Left ventricle myocardium inferior (tissue), 1 donor: ENCODE measurements around the gene RGS4. TPM values are rescaled to one million over a fixed set of nuclear protein-coding genes. Genes with fewer than 3 reads are reported as not detected.

ENCODE experiments used
- DNase-seq: peaks from one replicate; pipeline ENCODE4 v3.0.0-alpha.2; 2020
- H3K27ac ChIP-seq: fragments of 200-600 bp; replicated peaks from 2 replicates; pipeline ENCODE4 v1.8.0; 2021
- H3K27me3 ChIP-seq: fragments of 200-600 bp; 2 replicates; pipeline ENCODE4 v1.8.0; 2021; ENCODE audit warnings: low read depth
- H3K36me3 ChIP-seq: fragments of 200-600 bp; 2 replicates; pipeline ENCODE4 v1.8.0; 2021
- H3K4me1 ChIP-seq: fragments of 200-600 bp; 2 replicates; pipeline ENCODE4 v1.8.0; 2021
- H3K4me3 ChIP-seq: fragments of 200-600 bp; 2 replicates; pipeline ENCODE4 v1.8.0; 2021; ENCODE audit warnings: mild to moderate bottlenecking, moderate library complexity
- H3K9me3 ChIP-seq: fragments of 200-600 bp; replicated peaks from 2 replicates; pipeline ENCODE4 v1.8.0; 2021
- CTCF ChIP-seq: fragments of 200-600 bp; IDR thresholded peaks from 2 replicates; pipeline ENCODE4 v1.8.0; 2021; ENCODE audit warnings: antibody characterized with exemption, mild to moderate bottlenecking, borderline replicate concordance
- intact Hi-C: fragments of 100-400 bp; cut with micrococcal nuclease; formaldehyde crosslinking; loops from one replicate; pipeline ENCODE4 v1.11.0; 2022
- total RNA-seq: library from RNA; stranded (reverse); fragmentation: NEBNext Ultra II Directional; extraction: Animal tissue kit (Norgen Biotek cat#: 25700); gene quantifications from one replicate; pipeline ENCODE4 v1.2.1, GENCODE V29; 2021
- donor health status: DM: no; HTN: yes; CAD: no; lungs with severe emphysema.

The RGS4 gene
- total RNA-seq, 1 donor from 2014 or later: 3.2 TPM

- H3K27ac ChIP-seq: no peak overlapping the region
- no peaks in the 10 kb centered on the region for H3K36me3 ChIP-seq
- DNase-seq: no peak
- H3K4me3 ChIP-seq: no peak overlapping the region
- intact Hi-C loops: no loop called here
- no peaks in the 10 kb centered on the region for H3K4me1 ChIP-seq
- no peak for TF ChIP-seq CTCF
- no peaks in the 10 kb centered on the region for H3K27me3 ChIP-seq
- H3K9me3 ChIP-seq: no peaks in the 10 kb centered on the region
Measured at GRCh38 chr1:163056831-163057230, 12.3 kb upstream of the RGS4 start.

GRCh38 chr1:163060343-163061007, 8.7 kb upstream of the RGS4 start:
- H3K4me3 ChIP-seq: no peak overlapping the region
- H3K27ac ChIP-seq: no peak overlapping the region
- no peak for DNase-seq
- H3K9me3 ChIP-seq: no peaks in the 10 kb centered on the region
- H3K4me1 ChIP-seq: no peaks in the 10 kb centered on the region
- no peaks in the 10 kb centered on the region for H3K27me3 ChIP-seq
- H3K36me3 ChIP-seq: no peaks in the 10 kb centered on the region
- TF ChIP-seq CTCF: no peak
- intact Hi-C loops: loop anchor here (10.0 kb wide), 1 partner anchor 186 kb away; no protein-coding TSS in a partner anchor

- Histone ChIP-seq H3K36me3 (no peaks in the 10 kb centered on the region), H3K27ac (no peak overlapping the region), H3K27me3 (peaks cover 13% of the 10 kb centered on the region), H3K4me3 (no peak overlapping the region), H3K4me1 (no peaks in the 10 kb centered on the region), H3K9me3 (no peaks in the 10 kb centered on the region)
- TF ChIP-seq CTCF: no peak
- no peak for DNase-seq
- intact Hi-C loops: loop anchor here (10.0 kb wide), 1 partner anchor 188 kb away; no protein-coding TSS in a partner anchor
Measured at GRCh38 chr1:163063143-163063542, 6.0 kb upstream of the RGS4 start.

GRCh38 chr1:163063610-163064009, 5.6 kb upstream of the RGS4 start:
- Histone ChIP-seq H3K36me3 (no peaks in the 10 kb centered on the region), H3K4me1 (peaks cover under 1% of the 10 kb centered on the region), H3K4me3 (no peak overlapping the region), H3K9me3 (no peaks in the 10 kb centered on the region), H3K27me3 (peaks cover 18% of the 10 kb centered on the region), H3K27ac (no peak overlapping the region)
- TF ChIP-seq CTCF: no peak
- intact Hi-C loops: loop anchor here (10.0 kb wide), 1 partner anchor 189 kb away; no protein-coding TSS in a partner anchor
- no peak for DNase-seq

- intact Hi-C loops: loop anchor here (10.0 kb wide), 1 partner anchor 191 kb away; no protein-coding TSS in a partner anchor
- Histone ChIP-seq H3K27me3 (peaks cover 43% of the 10 kb centered on the region), H3K36me3 (no peaks in the 10 kb centered on the region), H3K9me3 (no peaks in the 10 kb centered on the region), H3K4me3 (no peak overlapping the region), H3K4me1 (peaks cover 9% of the 10 kb centered on the region), H3K27ac (no peak overlapping the region)
- no peak for DNase-seq
- no peak for TF ChIP-seq CTCF
Measured at GRCh38 chr1:163066168-163066567, 3.0 kb upstream of the RGS4 start.
